Measurements from ENCODE around the gene TEX9. TPM values are rescaled to one million over a fixed set of nuclear protein-coding genes. Genes with fewer than 3 reads are reported as not detected.

TEX9 gene
- total RNA-seq, 1 experiment from 2014 or later: 8.4 TPM

DNA sequence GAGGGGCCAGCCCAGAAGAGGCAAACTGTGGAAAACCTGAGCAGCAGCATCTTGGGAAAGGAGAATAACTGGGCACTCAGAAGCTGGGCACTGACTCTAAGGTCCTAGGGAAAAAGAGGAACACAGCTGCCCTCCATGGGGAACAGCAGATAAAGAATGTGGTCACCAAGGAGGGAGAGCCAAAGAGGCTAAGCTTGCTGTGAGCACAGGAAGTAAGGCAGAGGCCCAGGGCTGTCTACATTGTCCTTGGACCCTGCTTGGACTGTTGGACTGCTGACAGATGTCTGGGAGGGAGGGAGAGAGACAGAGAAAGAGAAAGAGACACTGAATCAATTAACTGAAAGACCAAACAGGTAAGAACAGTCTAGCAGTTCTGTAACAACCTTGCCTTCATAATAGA is 104.3 kb downstream of the TEX9 start:
- Histone ChIP-seq H3K18ac (ENCODE audit: insufficient read length, low read depth, low read length) (no peak overlapping the region), H2BK20ac (ENCODE audit: low read depth, low read length, poor library complexity, severe bottlenecking) (no peak overlapping the region), H3T11ph (ENCODE audit: low read length) (no peak overlapping the region), H3K9ac (ENCODE audit: extremely low read depth, insufficient read length, low read length) (no peak overlapping the region), H4K20me1 (ENCODE audit: control insufficient read depth, insufficient read depth, insufficient read length) (no peaks in the 10 kb centered on the region), H3K4me2 (ENCODE audit: insufficient read depth, insufficient read length, low read length) (no peak overlapping the region), H2AK5ac (ENCODE audit: insufficient read length, low read length) (no peak overlapping the region), H3K14ac (ENCODE audit: insufficient read depth, low read length) (no peak overlapping the region), H3K4me1 (ENCODE audit: insufficient read depth, low read length) (no peaks in the 10 kb centered on the region), H2BK5ac (ENCODE audit: insufficient read length, low read length) (no peak overlapping the region), H3K9me3 (ENCODE audit: control insufficient read depth, low read depth, low read length) (no peaks in the 10 kb centered on the region), H3K79me2 (ENCODE audit: insufficient read depth, low read length) (no peaks in the 10 kb centered on the region), H2BK15ac (ENCODE audit: low read depth, low read length) (no peak overlapping the region), H2BK12ac (ENCODE audit: insufficient read length, low read depth, low read length) (no peak overlapping the region), H3K23ac (ENCODE audit: insufficient read length, low read depth, low read length) (no peak overlapping the region), H3K4ac (ENCODE audit: low read depth, low read length) (no peak overlapping the region), H2AFZ (ENCODE audit: low read length) (no peak overlapping the region), H3K79me1 (ENCODE audit: insufficient read depth, low read depth, low read length, poor library complexity, severe bottlenecking) (no peaks in the 10 kb centered on the region), H3K27me3 (ENCODE audit: insufficient read depth, low read length) (no peaks in the 10 kb centered on the region), H3K27ac (ENCODE audit: insufficient read length, low read depth, low read length) (no peak overlapping the region), H2BK120ac (ENCODE audit: low read depth, low read length, poor library complexity, severe bottlenecking) (no peak overlapping the region), H3K56ac (ENCODE audit: insufficient read length, low read depth, low read length) (no peak overlapping the region), H4K5ac (ENCODE audit: insufficient read length, low read depth, low read length) (no peak overlapping the region), H4K8ac (replicated peaks; ENCODE audit: insufficient read length, low read depth, low read length) (no peak overlapping the region), H3K23me2 (ENCODE audit: insufficient read length, low read depth, low read length, poor library complexity, severe bottlenecking) (peaks cover 2% of the 10 kb centered on the region), H4K91ac (ENCODE audit: insufficient read length, low read depth, low read length) (no peak overlapping the region)
- Mint-ChIP-seq H3K27me3 (ENCODE audit: low read depth) (peaks cover 23% of the 10 kb centered on the region), H3K9me3 (no peaks in the 10 kb centered on the region), H3K4me3 (no peak overlapping the region), H3K36me3 (ENCODE audit: insufficient read depth in 1 of 3, low read depth in 3 of 3) (no peaks in the 10 kb centered on the region), H3K4me1 (peaks cover 4 to 5% of the 10 kb centered on the region in 2 experiments; a peak in 3 of 4 replicates), H3K27ac (no peak overlapping the region)
- TF ChIP-seq, protein P1, sequence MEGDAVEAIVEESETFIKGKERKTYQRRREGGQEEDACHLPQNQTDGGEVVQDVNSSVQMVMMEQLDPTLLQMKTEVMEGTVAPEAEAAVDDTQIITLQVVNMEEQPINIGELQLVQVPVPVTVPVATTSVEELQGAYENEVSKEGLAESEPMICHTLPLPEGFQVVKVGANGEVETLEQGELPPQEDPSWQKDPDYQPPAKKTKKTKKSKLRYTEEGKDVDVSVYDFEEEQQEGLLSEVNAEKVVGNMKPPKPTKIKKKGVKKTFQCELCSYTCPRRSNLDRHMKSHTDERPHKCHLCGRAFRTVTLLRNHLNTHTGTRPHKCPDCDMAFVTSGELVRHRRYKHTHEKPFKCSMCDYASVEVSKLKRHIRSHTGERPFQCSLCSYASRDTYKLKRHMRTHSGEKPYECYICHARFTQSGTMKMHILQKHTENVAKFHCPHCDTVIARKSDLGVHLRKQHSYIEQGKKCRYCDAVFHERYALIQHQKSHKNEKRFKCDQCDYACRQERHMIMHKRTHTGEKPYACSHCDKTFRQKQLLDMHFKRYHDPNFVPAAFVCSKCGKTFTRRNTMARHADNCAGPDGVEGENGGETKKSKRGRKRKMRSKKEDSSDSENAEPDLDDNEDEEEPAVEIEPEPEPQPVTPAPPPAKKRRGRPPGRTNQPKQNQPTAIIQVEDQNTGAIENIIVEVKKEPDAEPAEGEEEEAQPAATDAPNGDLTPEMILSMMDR (conservative IDR thresholded peaks at IDR 0.05): no peak
- DNase-seq: no peak
